ENCODE measurements around the gene DERL2. TPM values are rescaled to one million over a fixed set of nuclear protein-coding genes. Genes with fewer than 3 reads are reported as not detected.

DERL2 gene
- polyA plus RNA-seq, 1 donor from 2014 or later, result 64.4 TPM

- peaks cover 15% of the 10 kb centered on the region for H3K36me3 ChIP-seq (ENCODE audit: insufficient read depth, low read length)
- H3K9me3 ChIP-seq (ENCODE audit: low read length), result no peaks in the 10 kb centered on the region
- H3K9me2 ChIP-seq (ENCODE audit: insufficient read depth, low read length), result no peaks in the 10 kb centered on the region
- H3K79me2 ChIP-seq (replicated peaks; ENCODE audit: insufficient read depth, low read length), result peaks cover 8% of the 10 kb centered on the region
- no peak overlapping the region for H2AFZ ChIP-seq (ENCODE audit: low read depth, low read length)
- no peaks in the 10 kb centered on the region for H4K20me1 ChIP-seq (ENCODE audit: insufficient read depth)
- H3F3A ChIP-seq (ENCODE audit: insufficient read depth, low read length, poor library complexity, severe bottlenecking), result no peaks in the 10 kb centered on the region
- no peak overlapping the region for H3K4me3 ChIP-seq (ENCODE audit: low read length)
- no peak overlapping the region for H3K4me2 ChIP-seq (ENCODE audit: low read length)
- no peak overlapping the region for H3K9ac ChIP-seq (ENCODE audit: low read length)
- H3K27ac ChIP-seq (ENCODE audit: low read length), result no peak overlapping the region
- TF ChIP-seq MXI1 (conservative IDR thresholded peaks at IDR 0.05; ENCODE audit: poor library complexity, severe bottlenecking) (no peak), RAD21 (conservative IDR thresholded peaks at IDR 0.05) (no peak), REST (IDR thresholded peaks at IDR 0.05; ENCODE audit: borderline replicate concordance) (no peak), EP300 (conservative IDR thresholded peaks at IDR 0.05; ENCODE audit: poor library complexity, severe bottlenecking) (no peak), CTCF (IDR thresholded peaks at IDR 0.05; ENCODE audit: poor library complexity, severe bottlenecking) (no peak), SMC3 (conservative IDR thresholded peaks at IDR 0.05; ENCODE audit: poor library complexity) (no peak), TAF1 (IDR thresholded peaks at IDR 0.05; ENCODE audit: low read depth) (no peak), EZH2 (IDR thresholded peaks at IDR 0.05; ENCODE audit: borderline replicate concordance, insufficient read depth, low read length, poor library complexity, severe bottlenecking) (no peak), POLR2AphosphoS5 (IDR thresholded peaks at IDR 0.05) (no peak)
- H3K27me3 ChIP-seq (ENCODE audit: insufficient read depth, low read depth, low read length), result no peaks in the 10 kb centered on the region
These were observed 55.5 kb downstream of the DERL2 start for GRCh38 chr17:5430413-5430999.

GRCh38 chr17:5429191-5429887 lies 56.6 kb downstream of the DERL2 start:
- no peak overlapping the region for H2AFZ ChIP-seq (ENCODE audit: low read depth, low read length)
- H3K9ac ChIP-seq (ENCODE audit: low read length), result no peak overlapping the region
- H3K4me2 ChIP-seq (ENCODE audit: low read length), result no peak overlapping the region
- peaks cover 15% of the 10 kb centered on the region for H3K36me3 ChIP-seq (ENCODE audit: insufficient read depth, low read length)
- no peak overlapping the region for H3K4me3 ChIP-seq (ENCODE audit: low read length)
- H3K9me3 ChIP-seq (ENCODE audit: low read length), result no peaks in the 10 kb centered on the region
- no peak overlapping the region for H3K27ac ChIP-seq (ENCODE audit: low read length)
- H4K20me1 ChIP-seq (ENCODE audit: insufficient read depth), result no peaks in the 10 kb centered on the region
- H3K9me2 ChIP-seq (ENCODE audit: insufficient read depth, low read length), result no peaks in the 10 kb centered on the region
- H3K27me3 ChIP-seq (ENCODE audit: insufficient read depth, low read depth, low read length), result no peaks in the 10 kb centered on the region
- H3K79me2 ChIP-seq (replicated peaks; ENCODE audit: insufficient read depth, low read length), result peaks cover 3% of the 10 kb centered on the region
- TF ChIP-seq MXI1 (conservative IDR thresholded peaks at IDR 0.05; ENCODE audit: poor library complexity, severe bottlenecking), result no peak
- no peak for TF ChIP-seq RAD21 (conservative IDR thresholded peaks at IDR 0.05)
- TF ChIP-seq CTCF (IDR thresholded peaks at IDR 0.05; ENCODE audit: poor library complexity, severe bottlenecking), result no peak
- TF ChIP-seq EP300 (conservative IDR thresholded peaks at IDR 0.05; ENCODE audit: poor library complexity, severe bottlenecking), result no peak
- no peak for TF ChIP-seq SMC3 (conservative IDR thresholded peaks at IDR 0.05; ENCODE audit: poor library complexity)
- no peak for TF ChIP-seq POLR2AphosphoS5 (IDR thresholded peaks at IDR 0.05)
- no peak for TF ChIP-seq REST (IDR thresholded peaks at IDR 0.05; ENCODE audit: borderline replicate concordance)
- TF ChIP-seq EZH2 (IDR thresholded peaks at IDR 0.05; ENCODE audit: borderline replicate concordance, insufficient read depth, low read length, poor library complexity, severe bottlenecking), result no peak
- H3F3A ChIP-seq (ENCODE audit: insufficient read depth, low read length, poor library complexity, severe bottlenecking), result no peaks in the 10 kb centered on the region
